GM12875 (cell line): ENCODE measurements around the gene TECTA.

Source experiments
- H3K4me3 ChIP-seq: one replicate; pipeline ENCODE4 v1.5.1; 2011; ENCODE audit warnings: low read depth, low read length, control low read depth
- CTCF ChIP-seq: IDR thresholded peaks from 2 replicates; pipeline ENCODE4 v1.5.1; 2011; ENCODE audit warnings: low read depth, mild to moderate bottlenecking, control low read depth, inconsistent platforms, low read length, moderate library complexity, borderline replicate concordance; ENCODE audit not compliant: insufficient read depth

TECTA gene

GRCh38 chr11:121090145-121090721, 10.8 kb upstream of the TECTA start:
- TF ChIP-seq CTCF, result no peak
- no peak overlapping the region for H3K4me3 ChIP-seq

DNA sequence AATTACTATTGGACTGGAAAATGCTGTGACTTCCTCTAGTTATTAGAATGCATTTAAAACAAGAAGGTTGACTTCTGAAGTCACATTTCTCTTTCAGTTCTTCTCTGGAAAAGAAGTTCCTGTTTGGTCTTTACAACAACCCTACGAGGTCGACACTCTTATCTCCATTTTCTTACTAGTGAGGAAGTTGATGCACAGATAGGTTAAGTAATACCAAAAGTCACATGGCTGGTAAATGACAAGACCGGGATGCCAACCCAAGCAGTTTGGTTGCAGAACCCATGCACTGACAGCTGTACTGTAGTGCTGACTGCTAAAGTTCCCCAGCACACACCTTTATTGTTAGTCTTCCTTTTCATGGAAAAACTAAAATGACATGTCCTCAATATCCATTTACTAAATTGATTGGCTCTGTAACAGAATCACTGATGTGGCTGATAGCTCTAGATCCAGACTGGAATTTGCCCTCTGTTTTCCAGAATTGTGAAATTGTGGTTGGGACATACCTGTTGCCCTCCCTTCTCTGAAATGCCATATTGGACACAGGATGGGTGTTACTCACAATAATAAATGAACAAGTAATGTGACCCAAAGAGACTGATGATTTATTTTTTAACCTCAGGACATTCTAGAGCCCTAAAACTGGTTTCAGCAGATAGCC, 9.4 kb upstream of the TECTA start:
- TF ChIP-seq CTCF, result no peak
- no peak overlapping the region for H3K4me3 ChIP-seq

- no peak for TF ChIP-seq CTCF
Measured at GRCh38 chr11:121095561-121095960, 5.5 kb upstream of the TECTA start.

GRCh38 chr11:121099364-121099763, 1.7 kb upstream of the TECTA start:
- no peak for TF ChIP-seq CTCF
- no peak overlapping the region for H3K4me3 ChIP-seq

More at GRCh38 chr11:121095561-121095960, 5.5 kb upstream of the TECTA start:
- no peak overlapping the region for H3K4me3 ChIP-seq

DNA sequence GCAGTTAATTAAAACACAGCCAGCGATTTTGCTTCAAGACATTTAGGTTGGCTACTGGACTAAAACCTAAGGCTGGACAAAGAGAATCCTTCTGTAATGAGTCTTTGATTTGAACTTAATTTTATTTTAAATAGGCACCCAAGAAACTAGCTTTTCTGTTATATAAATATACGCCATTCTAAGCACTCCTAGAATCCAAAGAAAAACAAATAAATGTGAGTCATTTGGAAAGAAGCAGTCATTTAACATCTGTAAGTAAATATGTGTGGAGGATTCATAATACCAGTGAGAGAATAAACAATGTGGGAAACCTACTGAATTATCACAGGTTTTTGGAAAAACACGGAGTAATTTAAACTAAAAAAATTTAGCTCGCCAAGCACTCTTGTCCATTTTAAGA, 1.2 kb upstream of the TECTA start:
- H3K4me3 ChIP-seq, result no peak overlapping the region
- TF ChIP-seq CTCF, result no peak

DNA sequence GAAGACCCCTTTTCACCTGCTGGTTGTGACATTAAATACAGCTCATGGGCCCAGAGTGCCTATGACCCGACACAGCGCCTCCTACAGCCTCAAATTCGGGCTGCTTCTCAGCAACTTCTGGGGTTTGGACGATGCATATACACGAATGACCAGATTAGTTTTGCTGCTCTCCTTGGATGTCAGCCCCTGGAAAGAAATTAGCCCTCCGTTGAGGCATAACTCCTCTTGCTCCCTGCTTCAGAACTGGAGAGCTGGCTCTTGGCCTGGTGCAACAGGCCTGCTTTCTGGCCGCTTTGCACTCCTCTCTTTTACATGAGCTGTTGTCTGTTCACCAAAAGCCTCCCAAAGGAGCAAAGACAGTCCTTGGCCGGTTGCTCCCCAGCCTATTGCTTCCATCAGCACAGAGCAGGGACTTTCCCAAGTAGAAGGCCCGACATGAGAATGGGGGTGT, 3.3 kb downstream of the TECTA start:
- H3K4me3 ChIP-seq, result no peak overlapping the region
- TF ChIP-seq CTCF, result peak; percentile 33; the same call in 1 of the 2 replicates

- no peak for TF ChIP-seq CTCF
Measured at GRCh38 chr11:121105063-121105480, 4.0 kb downstream of the TECTA start.

More at GRCh38 chr11:121105063-121105480, 4.0 kb downstream of the TECTA start:
- H3K4me3 ChIP-seq, result no peak overlapping the region
